HEK293T (cell line): ENCODE results near the gene ACAN.

Experiments used
- CTCF ChIA-PET: fragments of 350-600 bp; formaldehyde crosslinking; extraction: SDS; loops from one replicate; lab custom pipeline; 2021; ENCODE audit warnings: antibody characterized with exemption, inconsistent platforms; lab: Yijun Ruan, JAX
- POLR2A ChIA-PET: fragments of 350-600 bp; formaldehyde crosslinking; extraction: SDS; loops from one replicate; lab custom pipeline; 2020; ENCODE audit warnings: antibody characterized with exemption, inconsistent platforms; lab: Yijun Ruan, JAX
- DNase-seq: peaks from one replicate; pipeline ENCODE4 v3.0.0; 2012; ENCODE audit warnings: mixed read lengths; ENCODE audit errors: extremely low spot score
- ARNT ChIP-seq: fragments of 450-650 bp; IDR thresholded peaks from 2 replicates; pipeline ENCODE4 v1.6.1; 2017; ENCODE audit warnings: mild to moderate bottlenecking
- BHLHE40 ChIP-seq: fragments of 450-650 bp; IDR thresholded peaks from 2 replicates; pipeline ENCODE4 v1.6.1; 2016; ENCODE audit warnings: mild to moderate bottlenecking, moderate library complexity, borderline replicate concordance
- CTBP1 ChIP-seq: fragments of 450-650 bp; IDR thresholded peaks from 2 replicates; pipeline ENCODE4 v1.6.1; 2016; ENCODE audit warnings: borderline replicate concordance
- ELF4 ChIP-seq: fragments of 450-650 bp; IDR thresholded peaks from 2 replicates; pipeline ENCODE4 v1.6.1; 2017; ENCODE audit warnings: antibody characterized with exemption
- FOXA1 ChIP-seq: fragments of 450-650 bp; IDR thresholded peaks from 2 replicates; pipeline ENCODE4 v1.6.1; 2016; ENCODE audit warnings: mild to moderate bottlenecking
- FOXK2 ChIP-seq: fragments of 450-650 bp; IDR thresholded peaks from 2 replicates; pipeline ENCODE4 v1.6.1; 2016; ENCODE audit warnings: mild to moderate bottlenecking
- FOXM1 ChIP-seq: fragments of 450-650 bp; IDR thresholded peaks from 2 replicates; pipeline ENCODE4 v1.6.1; 2017; ENCODE audit warnings: mild to moderate bottlenecking, borderline replicate concordance
- HDGF ChIP-seq: fragments of 450-650 bp; IDR thresholded peaks from 2 replicates; pipeline ENCODE4 v1.6.1; 2017; ENCODE audit warnings: antibody characterized with exemption, borderline replicate concordance
- L3MBTL2 ChIP-seq: fragments of 450-650 bp; conservative IDR thresholded peaks from 2 replicates; pipeline ENCODE4 v1.6.1; 2016; ENCODE audit warnings: mild to moderate bottlenecking
- LEF1 ChIP-seq: fragments of 450-650 bp; IDR thresholded peaks from 2 replicates; pipeline ENCODE4 v1.6.1; 2017; ENCODE audit warnings: mild to moderate bottlenecking, borderline replicate concordance
- NFRKB ChIP-seq: fragments of 450-650 bp; IDR thresholded peaks from 2 replicates; pipeline ENCODE4 v1.6.1; 2016; ENCODE audit warnings: mild to moderate bottlenecking, moderate library complexity
- PKNOX1 ChIP-seq: fragments of 450-650 bp; IDR thresholded peaks from 2 replicates; pipeline ENCODE4 v1.6.1; 2016
- SP1 ChIP-seq: fragments of 450-650 bp; IDR thresholded peaks from 2 replicates; pipeline ENCODE4 v1.6.1; 2017
- SUZ12 ChIP-seq: fragments of 450-650 bp; IDR thresholded peaks from 2 replicates; pipeline ENCODE4 v1.6.1; 2016; ENCODE audit warnings: mild to moderate bottlenecking
- TARDBP ChIP-seq: fragments of 450-650 bp; IDR thresholded peaks from 2 replicates; pipeline ENCODE4 v1.6.1; 2016
- ZNF384 ChIP-seq: fragments of 450-650 bp; IDR thresholded peaks from 2 replicates; pipeline ENCODE4 v1.6.1; 2016

ACAN gene

GRCh38 chr15:88835119-88835518 lies 31.9 kb downstream of the ACAN start:
- TF ChIP-seq TARDBP = no peak
- no peak for TF ChIP-seq SUZ12
- TF ChIP-seq HDGF = no peak
- no peak for TF ChIP-seq ARNT
- TF ChIP-seq NFRKB = no peak
- TF ChIP-seq BHLHE40 = no peak
- POLR2A ChIA-PET = interaction anchor here (0.6 kb wide), 1 partner anchor 304 kb away, joined by 3 read pairs; no protein-coding TSS in a partner anchor
- CTCF ChIA-PET = interaction anchor here (0.6 to 2.7 kb wide), 5 partner anchors 16 to 352 kb away, joined by 3 to 17 read pairs (median 4); no protein-coding TSS in a partner anchor
- DNase-seq = no peak

GRCh38 chr15:88835646-88836045 lies 32.4 kb downstream of the ACAN start:
- ChIA-PET POLR2A (interaction anchor here (0.6 kb wide), 1 partner anchor 303 kb away, joined by 3 read pairs; no protein-coding TSS in a partner anchor), CTCF (interaction anchor here (0.7 to 2.7 kb wide), 3 partner anchors 174 to 211 kb away, joined by 3 to 17 read pairs (median 6); no protein-coding TSS in a partner anchor)
- DNase-seq = no peak
- TF ChIP-seq PKNOX1 (no peak), FOXM1 (no peak), ELF4 (no peak), L3MBTL2 (no peak), ARNT (no peak), ZNF384 (no peak), NFRKB (no peak), SP1 (no peak)

GRCh38 chr15:88838667-88839066 lies 35.4 kb downstream of the ACAN start:
- POLR2A ChIA-PET = no interaction called here
- no peak for TF ChIP-seq FOXA1
- DNase-seq = no peak
- CTCF ChIA-PET = no interaction called here

- POLR2A ChIA-PET = no interaction called here
- CTCF ChIA-PET = no interaction called here
- TF ChIP-seq TARDBP (no peak), NFRKB (no peak), ELF4 (no peak), FOXM1 (no peak), HDGF (no peak), SP1 (no peak), LEF1 (no peak), CTBP1 (no peak), PKNOX1 (no peak), SUZ12 (no peak), L3MBTL2 (no peak), FOXK2 (no peak)
- DNase-seq = no peak
Observed at GRCh38 chr15:88839146-88839545, 35.9 kb downstream of the ACAN start.

GRCh38 chr15:88839961-88840360 lies 36.7 kb downstream of the ACAN start:
- ChIA-PET CTCF (interaction anchor here (0.6 kb wide), 1 partner anchor 405 kb away, joined by 5 read pairs; no protein-coding TSS in a partner anchor), POLR2A (no interaction called here)
- no peak for DNase-seq
- TF ChIP-seq FOXM1 = no peak
- no peak for TF ChIP-seq ZNF384
- no peak for TF ChIP-seq FOXK2
- no peak for TF ChIP-seq FOXA1
- TF ChIP-seq SP1 = no peak
- no peak for TF ChIP-seq TARDBP

GRCh38 chr15:88841236-88841635 lies 38.0 kb downstream of the ACAN start:
- POLR2A ChIA-PET = no interaction called here
- DNase-seq = no peak
- CTCF ChIA-PET = no interaction called here
- TF ChIP-seq ELF4 (no peak), FOXK2 (no peak), PKNOX1 (no peak), L3MBTL2 (no peak), FOXA1 (no peak)

- CTCF ChIA-PET = interaction anchor here (0.7 kb wide), 1 partner anchor 175 kb away, joined by 3 read pairs; no protein-coding TSS in a partner anchor
- POLR2A ChIA-PET = no interaction called here
- DNase-seq = no peak
- TF ChIP-seq FOXK2 (no peak), ZNF384 (no peak)
Observed at GRCh38 chr15:88842156-88842555, 38.9 kb downstream of the ACAN start.

- ChIA-PET POLR2A (no interaction called here), CTCF (interaction anchor here (0.8 to 1.0 kb wide), 2 partner anchors 62 to 205 kb away, joined by 3 to 4 read pairs; partner anchors contain the start of gene ISG20)
- TF ChIP-seq PKNOX1 (no peak), LEF1 (no peak), NFRKB (no peak)
- no peak for DNase-seq
Observed at GRCh38 chr15:88843334-88843733, 40.1 kb downstream of the ACAN start.
